T-helper 2 cell treated with Interferon-gamma antibody and Interleukin-4, amounts not matched to agents 5 μg/mL and 100 μg/mL, for 36 hours (primary cell): ENCODE results near the gene RTEL1.
A peak's percentile ranks its signal among the peaks of the same experiment; 100 is the strongest.
"Not testable (repeated sequence)": the region's sequence is repeated elsewhere in the genome, so short reads cannot be mapped to it uniquely, and the experiment has no call there.

Experiments
- DNase-seq: peaks from one replicate; pipeline ENCODE4 v3.0.0; 2021; ENCODE audit warnings: low spot score
- H3K27ac Mint-ChIP-seq: one replicate; pipeline ENCODE4 v1.8.0; 2021; ENCODE audit warnings: mild to moderate bottlenecking, mixed read lengths
- H3K27me3 Mint-ChIP-seq: one replicate; pipeline ENCODE4 v1.8.0; 2021; ENCODE audit warnings: low read depth, mixed read lengths
- H3K36me3 Mint-ChIP-seq: one replicate; pipeline ENCODE4 v1.8.0; 2021; ENCODE audit warnings: low read depth, mixed read lengths
- H3K4me1 Mint-ChIP-seq: one replicate; pipeline ENCODE4 v1.8.0; 2021; ENCODE audit warnings: low read depth, mixed read lengths
- H3K4me3 Mint-ChIP-seq: one replicate; pipeline ENCODE4 v1.8.0; 2022; ENCODE audit warnings: mild to moderate bottlenecking, moderate library complexity, mixed read lengths
- H3K9me3 Mint-ChIP-seq: one replicate; pipeline ENCODE4 v1.8.0; 2021; ENCODE audit warnings: mixed read lengths

Gene RTEL1

DNA sequence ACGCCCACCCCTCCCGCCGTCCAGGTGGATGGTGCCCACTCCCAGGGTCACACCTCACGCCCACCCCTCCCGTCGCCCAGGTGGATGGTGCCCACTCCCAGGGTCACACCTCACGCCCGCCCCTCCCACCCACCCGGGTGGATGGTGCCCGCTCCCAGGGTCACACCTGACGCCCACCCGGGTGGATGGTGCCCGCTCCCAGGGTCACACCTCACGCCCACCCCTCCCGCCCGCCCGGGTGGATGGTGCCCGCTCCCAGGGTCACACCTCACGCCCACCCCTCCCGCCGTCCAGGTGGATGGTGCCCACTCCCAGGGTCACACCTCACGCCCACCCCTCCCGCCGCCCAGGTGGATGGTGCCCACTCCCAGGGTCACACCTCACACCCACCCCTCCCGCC lies 7.6 kb upstream of the RTEL1 start:
- Mint-ChIP-seq H3K4me1 (peaks cover 14% of the 10 kb centered on the region), H3K27me3 (peaks cover 20% of the 10 kb centered on the region)
- H3K36me3 Mint-ChIP-seq, H3K4me3 Mint-ChIP-seq, H3K9me3 Mint-ChIP-seq, DNase-seq, H3K27ac Mint-ChIP-seq: not testable (repeated sequence)

GRCh38 chr20:63651942-63652191 lies 6.2 kb upstream of the RTEL1 start:
- peaks cover 17% of the 10 kb centered on the region for H3K27me3 Mint-ChIP-seq
- peak overlapping the region; percentile 74 for H3K4me3 Mint-ChIP-seq
- DNase-seq, result no peak
- H3K36me3 Mint-ChIP-seq, result no peaks in the 10 kb centered on the region
- no peaks in the 10 kb centered on the region for H3K9me3 Mint-ChIP-seq
- peaks cover 14% of the 10 kb centered on the region for H3K4me1 Mint-ChIP-seq
- no peak overlapping the region for H3K27ac Mint-ChIP-seq

GRCh38 chr20:63652192-63652980 lies 5.7 kb upstream of the RTEL1 start:
- Mint-ChIP-seq H3K9me3 (no peaks in the 10 kb centered on the region), H3K27me3 (peaks cover 17% of the 10 kb centered on the region), H3K4me1 (peaks cover 14% of the 10 kb centered on the region), H3K27ac (no peak overlapping the region), H3K36me3 (no peaks in the 10 kb centered on the region), H3K4me3 (no peak overlapping the region)
- no peak for DNase-seq

- Mint-ChIP-seq H3K4me3 (peak within 1 kb of the TSS; percentile 77), H3K9me3 (no peaks in the 10 kb centered on the region), H3K27me3 (peaks cover 17% of the 10 kb centered on the region), H3K4me1 (peaks cover 16% of the 10 kb centered on the region), H3K27ac (peak within 1 kb of the TSS; percentile 8), H3K36me3 (peaks cover 2% of the 10 kb centered on the region)
- DNase-seq, result peak; percentile 81
These were observed 4.8 kb upstream of the RTEL1 start, which contains the start of gene STMN3 for GRCh38 chr20:63653041-63653973. STMN3 (minus strand) TSS chr20:63653424; CDS start chr20:63653345, 79 bp downstream.

DNA sequence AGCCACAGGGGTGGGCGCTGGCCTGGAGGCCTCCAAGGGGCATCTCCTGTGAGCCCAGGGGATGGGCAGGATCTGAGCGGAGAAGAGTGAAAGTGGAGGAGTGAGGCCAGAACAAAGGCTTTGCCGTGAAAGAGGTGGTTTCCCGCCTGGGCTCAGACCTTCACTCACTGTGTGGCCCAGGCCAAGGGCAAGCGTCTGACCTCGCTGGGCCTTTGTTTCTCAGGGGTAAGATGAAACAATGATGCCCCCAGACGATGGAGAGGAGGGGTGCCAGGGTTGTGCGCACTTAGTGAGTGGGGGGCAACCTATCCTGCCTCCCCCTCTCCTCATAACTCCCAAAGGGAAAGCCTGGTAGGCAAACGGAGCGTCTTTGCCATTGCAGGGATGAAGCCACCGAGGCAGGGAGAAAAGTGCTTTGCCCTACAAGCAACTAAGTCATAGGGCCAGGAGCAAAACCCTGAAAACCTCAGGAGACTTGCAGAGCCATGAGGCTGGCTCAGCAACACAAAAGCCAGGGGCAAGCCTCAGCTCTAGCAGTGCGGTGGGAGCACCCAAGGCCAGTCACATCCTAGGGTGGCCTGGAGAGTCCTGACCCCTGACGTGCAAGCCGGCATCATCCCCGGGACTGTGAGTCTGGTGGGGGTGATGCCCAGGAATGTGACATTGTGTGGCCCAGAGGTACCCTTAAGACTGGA lies 4.0 kb upstream of the RTEL1 start:
- Mint-ChIP-seq H3K4me3 (peak overlapping the region; percentile 77), H3K4me1 (peaks cover 19% of the 10 kb centered on the region), H3K36me3 (peaks cover 4% of the 10 kb centered on the region), H3K27ac (peak overlapping the region; percentile 8), H3K27me3 (peaks cover 17% of the 10 kb centered on the region), H3K9me3 (no peaks in the 10 kb centered on the region)
- DNase-seq, result no peak

DNA sequence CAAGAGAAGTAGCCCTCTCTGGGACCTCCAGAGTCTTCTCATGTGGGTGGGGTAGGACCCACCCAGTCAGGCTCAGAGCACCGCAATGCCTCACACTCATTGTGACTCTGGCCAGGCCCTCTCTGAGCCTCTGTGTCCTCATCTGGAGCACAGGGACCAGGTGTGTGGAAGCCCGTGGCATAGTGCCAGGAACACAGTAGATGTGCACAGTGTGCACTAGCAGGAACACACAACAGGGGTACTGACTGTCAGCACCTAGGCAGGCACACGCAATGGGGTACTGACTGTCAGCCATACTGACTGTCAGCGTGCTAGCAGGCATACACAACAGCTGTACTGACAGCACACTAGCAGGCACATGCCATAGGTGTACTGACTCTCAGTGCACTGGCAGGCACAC lies 2.9 kb upstream of the RTEL1 start:
- Mint-ChIP-seq H3K4me1 (peaks cover 26% of the 10 kb centered on the region), H3K36me3 (peaks cover 4% of the 10 kb centered on the region), H3K27ac (no peak overlapping the region), H3K27me3 (peaks cover 17% of the 10 kb centered on the region), H3K4me3 (no peak overlapping the region), H3K9me3 (no peaks in the 10 kb centered on the region)
- no peak for DNase-seq

DNA sequence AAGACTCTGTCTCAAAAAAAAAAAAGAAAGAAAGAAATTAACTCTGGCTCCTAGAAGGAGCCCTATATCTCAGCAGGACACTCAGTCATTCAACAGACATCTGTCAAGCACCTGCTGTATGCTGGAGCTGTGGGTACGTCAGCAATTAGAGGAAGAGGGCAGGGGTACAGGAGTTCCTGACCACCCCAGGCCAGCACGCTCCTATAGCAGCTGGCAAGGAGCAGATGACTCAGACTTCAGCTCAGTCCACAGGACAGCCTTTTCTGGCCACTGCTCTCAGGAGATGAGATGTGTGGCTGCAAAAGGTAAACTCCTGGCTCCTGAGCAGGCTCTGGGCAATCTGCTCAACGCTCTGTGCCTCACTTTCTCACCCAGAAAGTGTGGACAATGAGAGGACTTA lies 1.7 kb upstream of the RTEL1 start:
- DNase-seq, result no peak
- H3K4me3 Mint-ChIP-seq, result peak overlapping the region; percentile 96
- H3K9me3 Mint-ChIP-seq, result no peaks in the 10 kb centered on the region
- H3K27me3 Mint-ChIP-seq, result peaks cover 11% of the 10 kb centered on the region
- H3K4me1 Mint-ChIP-seq, result peaks cover 25% of the 10 kb centered on the region
- H3K36me3 Mint-ChIP-seq, result peaks cover 4% of the 10 kb centered on the region
- H3K27ac Mint-ChIP-seq, result no peak overlapping the region

GRCh38 chr20:63657260-63657936 lies 714 bp upstream of the RTEL1 start:
- H3K36me3 Mint-ChIP-seq, result peaks cover 9% of the 10 kb centered on the region
- no peaks in the 10 kb centered on the region for H3K9me3 Mint-ChIP-seq
- H3K27ac Mint-ChIP-seq, result peak overlapping the region; percentile 87
- peaks cover 22% of the 10 kb centered on the region for H3K4me1 Mint-ChIP-seq
- H3K4me3 Mint-ChIP-seq, result peak overlapping the region; percentile 96
- DNase-seq, result no peak
- peaks cover 8% of the 10 kb centered on the region for H3K27me3 Mint-ChIP-seq

DNA sequence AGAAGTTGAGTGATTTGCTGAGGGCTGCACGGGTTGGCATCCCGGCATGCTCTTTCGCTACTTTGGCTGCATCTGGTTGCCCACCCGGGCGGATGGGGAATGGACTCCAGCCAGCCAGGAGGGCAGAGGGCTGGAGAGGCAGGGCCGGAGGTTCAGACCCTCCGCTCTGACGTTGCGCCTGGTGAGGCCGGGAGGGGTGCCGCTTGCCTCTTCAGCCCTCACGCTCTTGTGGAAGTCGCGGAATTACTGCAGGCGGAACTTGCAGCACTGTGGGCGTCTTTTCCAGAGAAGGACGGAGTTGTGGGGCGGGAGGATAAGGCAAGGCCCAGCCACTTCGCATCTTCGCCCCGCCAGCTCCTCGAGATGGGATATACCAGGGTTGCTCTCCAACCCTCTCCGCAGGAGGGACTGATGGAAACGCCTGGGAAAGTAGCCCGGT lies 656 bp downstream of the RTEL1 start:
- Mint-ChIP-seq H3K27me3 (peaks cover 8% of the 10 kb centered on the region), H3K4me1 (peaks cover 22% of the 10 kb centered on the region), H3K9me3 (no peaks in the 10 kb centered on the region), H3K27ac (peak overlapping the region; percentile 87), H3K36me3 (peaks cover 10% of the 10 kb centered on the region), H3K4me3 (peak overlapping the region; percentile 96)
- peak; percentile 37 for DNase-seq

DNA sequence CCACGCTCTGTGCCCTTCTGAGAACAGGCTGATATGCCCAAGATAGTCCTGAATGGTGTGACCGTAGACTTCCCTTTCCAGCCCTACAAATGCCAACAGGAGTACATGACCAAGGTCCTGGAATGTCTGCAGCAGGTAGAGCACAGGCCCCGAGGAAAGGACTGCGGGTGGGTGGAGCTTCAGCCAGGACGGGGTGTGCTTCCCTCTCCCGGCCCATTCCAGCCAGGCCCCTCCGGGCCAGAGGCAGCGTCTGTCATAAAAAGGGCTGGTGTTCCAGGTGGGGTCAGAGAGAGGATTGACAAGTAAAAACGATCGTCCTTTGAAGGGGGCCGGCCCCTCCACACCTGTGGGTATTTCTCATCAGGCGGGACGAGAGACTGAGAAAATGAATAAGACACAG lies 1.3 kb downstream of the RTEL1 start:
- Mint-ChIP-seq H3K4me3 (peak overlapping the region; percentile 96), H3K27me3 (peaks cover 3% of the 10 kb centered on the region), H3K9me3 (no peaks in the 10 kb centered on the region), H3K4me1 (peaks cover 16% of the 10 kb centered on the region), H3K27ac (no peak overlapping the region), H3K36me3 (peaks cover 10% of the 10 kb centered on the region)
- no peak for DNase-seq

DNA sequence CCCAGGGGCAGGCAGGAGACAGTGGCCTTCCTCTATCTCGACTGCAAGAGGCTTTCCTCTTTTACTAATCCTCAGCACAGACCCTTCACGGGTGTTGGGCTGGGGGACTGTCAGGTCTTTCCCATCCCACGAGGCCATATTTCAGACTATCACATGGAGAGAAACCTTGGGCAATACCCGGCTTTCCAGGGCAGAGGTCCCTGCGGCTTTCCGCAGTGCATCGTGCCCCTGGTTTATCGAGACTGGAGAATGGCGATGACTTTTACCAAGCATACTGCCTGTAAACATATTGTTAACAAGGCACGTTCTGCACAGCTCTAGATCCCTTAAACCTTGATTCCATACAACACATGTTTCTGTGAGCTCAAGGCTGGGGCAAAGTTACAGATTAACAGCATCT lies 2.1 kb downstream of the RTEL1 start:
- H3K27ac Mint-ChIP-seq, H3K9me3 Mint-ChIP-seq, DNase-seq, H3K36me3 Mint-ChIP-seq, H3K27me3 Mint-ChIP-seq: not testable (repeated sequence)
- H3K4me3 Mint-ChIP-seq, result peak overlapping the region; percentile 35
- peaks cover 11% of the 10 kb centered on the region for H3K4me1 Mint-ChIP-seq

DNA sequence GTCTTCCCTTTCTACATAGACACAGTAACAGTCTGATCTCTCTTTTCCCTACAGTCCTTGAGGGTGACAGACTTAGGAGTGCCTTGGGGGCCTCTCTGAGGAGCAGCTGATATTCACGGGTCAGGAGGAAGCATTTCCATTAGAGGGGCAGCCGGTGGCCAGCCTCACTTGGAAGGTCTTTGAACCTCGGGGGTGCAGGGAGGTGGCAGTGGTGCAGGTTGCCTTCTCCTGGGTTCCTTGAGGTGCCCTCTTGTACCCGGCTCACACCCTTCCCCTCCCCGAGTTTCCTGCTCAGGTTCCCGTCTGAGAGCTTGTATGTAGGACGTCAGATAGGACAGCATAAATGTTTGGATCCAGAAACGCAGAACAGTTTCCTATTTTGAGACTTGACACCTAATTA lies 2.5 kb downstream of the RTEL1 start:
- Mint-ChIP-seq H3K36me3 (peaks cover 10% of the 10 kb centered on the region), H3K4me3 (no peak overlapping the region), H3K27me3 (no peaks in the 10 kb centered on the region), H3K4me1 (peaks cover 11% of the 10 kb centered on the region), H3K27ac (no peak overlapping the region), H3K9me3 (no peaks in the 10 kb centered on the region)
- DNase-seq, result no peak

- Mint-ChIP-seq H3K27ac (no peak overlapping the region), H3K4me3 (no peak overlapping the region), H3K4me1 (peaks cover 11% of the 10 kb centered on the region), H3K27me3 (no peaks in the 10 kb centered on the region), H3K36me3 (peaks cover 10% of the 10 kb centered on the region), H3K9me3 (no peaks in the 10 kb centered on the region)
- DNase-seq, result no peak
These were observed 3.0 kb downstream of the RTEL1 start for GRCh38 chr20:63661108-63661507.
